HG03139 (cell line): ENCODE measurements around the gene FAM3B.
A peak's percentile ranks its signal among the peaks of the same experiment; 100 is the strongest.
"Not testable (repeated sequence)": the region's sequence is repeated elsewhere in the genome, so short reads cannot be mapped to it uniquely, and the experiment has no call there.

Experiments used
- ATAC-seq: cut with Tn5 transposase; IDR thresholded peaks from one replicate; pipeline ENCODE4 v1.9.1; 2021; ENCODE audit not compliant: unreplicated experiment

The FAM3B gene

DNA sequence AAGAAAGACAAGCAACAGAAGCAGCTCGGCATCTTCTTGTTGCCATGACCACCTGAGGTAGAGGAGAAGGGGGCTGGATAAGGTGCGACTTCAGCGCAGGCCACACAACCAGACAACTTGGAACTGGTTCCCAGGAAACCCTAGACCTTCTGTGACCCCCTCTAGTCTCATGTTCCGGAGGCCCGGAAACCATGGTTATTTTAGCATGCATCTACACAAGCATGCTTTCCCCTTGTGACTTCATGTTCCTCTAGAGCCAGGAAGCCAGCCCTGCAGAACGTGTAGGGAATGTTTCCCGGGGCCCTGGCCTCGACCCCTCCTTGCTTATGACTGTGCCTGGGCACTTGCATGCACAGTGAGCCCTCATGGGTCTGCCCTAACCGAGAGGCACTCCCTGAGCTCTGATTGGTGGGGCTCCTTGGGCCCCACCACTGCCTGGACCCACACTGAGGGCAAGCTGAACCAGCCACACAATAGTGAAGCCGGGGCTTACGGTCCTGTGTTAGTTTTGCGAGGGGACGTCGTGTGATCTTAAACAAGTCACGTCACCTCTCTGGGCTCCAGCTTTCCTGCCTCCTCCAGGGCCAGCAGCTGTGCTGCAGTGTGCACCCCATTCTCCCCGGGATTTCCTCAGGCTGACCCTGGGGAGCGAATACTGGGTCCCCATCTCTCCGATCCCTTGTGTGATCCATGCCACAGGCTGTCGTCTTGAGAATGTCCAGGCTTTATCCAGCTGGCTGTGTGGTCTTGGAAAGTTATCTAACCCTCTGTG, 33.2 kb downstream of the FAM3B start:
- ATAC-seq, result no peak

GRCh38 chr21:41350436-41351155, 34.0 kb downstream of the FAM3B start:
- ATAC-seq, result no peak

DNA sequence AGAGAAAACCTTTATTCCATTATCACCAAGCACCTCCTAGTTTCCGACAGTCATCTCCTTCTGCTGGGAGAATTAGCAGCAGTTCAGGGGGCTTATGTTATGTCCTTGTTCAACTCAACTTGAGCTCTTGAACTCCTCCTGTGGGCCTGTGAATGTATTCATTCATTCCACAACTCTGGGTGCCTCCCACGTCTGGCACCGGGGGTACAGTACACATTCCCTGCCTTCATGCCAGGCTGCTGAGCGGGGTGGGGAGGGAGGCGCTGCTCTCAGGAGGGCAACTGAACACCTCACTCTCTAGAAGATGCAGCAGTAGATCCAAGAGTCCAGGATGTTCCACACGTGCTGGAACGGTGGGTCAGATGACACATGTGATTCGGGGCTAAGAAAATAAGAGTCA, 40.9 kb downstream of the FAM3B start:
- no peak for ATAC-seq

GRCh38 chr21:41358193-41359166, 41.9 kb downstream of the FAM3B start:
- ATAC-seq, result no peak

DNA sequence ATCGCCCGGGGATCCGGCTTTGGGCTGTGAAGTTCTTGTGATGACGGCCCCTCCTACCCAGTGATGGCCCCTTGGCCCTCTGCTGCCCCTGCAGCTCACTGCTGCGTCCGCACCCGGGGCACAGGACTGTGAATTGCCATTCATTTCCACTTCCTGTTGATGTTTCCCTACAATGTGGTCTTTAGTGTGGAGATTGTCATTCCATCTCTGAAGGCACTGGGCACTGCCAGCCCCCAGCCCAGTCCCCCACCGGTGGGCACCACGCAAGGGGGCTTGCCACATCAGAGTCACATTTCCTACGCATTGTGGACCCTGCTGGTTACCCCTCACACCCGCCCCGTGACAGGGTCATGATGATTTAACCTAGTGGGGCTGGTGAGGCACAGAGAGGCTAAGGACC, 42.7 kb downstream of the FAM3B start:
- ATAC-seq, result no peak

- ATAC-seq, result not testable (repeated sequence)
Measured at GRCh38 chr21:41359754-41360071, 43.1 kb downstream of the FAM3B start.

DNA sequence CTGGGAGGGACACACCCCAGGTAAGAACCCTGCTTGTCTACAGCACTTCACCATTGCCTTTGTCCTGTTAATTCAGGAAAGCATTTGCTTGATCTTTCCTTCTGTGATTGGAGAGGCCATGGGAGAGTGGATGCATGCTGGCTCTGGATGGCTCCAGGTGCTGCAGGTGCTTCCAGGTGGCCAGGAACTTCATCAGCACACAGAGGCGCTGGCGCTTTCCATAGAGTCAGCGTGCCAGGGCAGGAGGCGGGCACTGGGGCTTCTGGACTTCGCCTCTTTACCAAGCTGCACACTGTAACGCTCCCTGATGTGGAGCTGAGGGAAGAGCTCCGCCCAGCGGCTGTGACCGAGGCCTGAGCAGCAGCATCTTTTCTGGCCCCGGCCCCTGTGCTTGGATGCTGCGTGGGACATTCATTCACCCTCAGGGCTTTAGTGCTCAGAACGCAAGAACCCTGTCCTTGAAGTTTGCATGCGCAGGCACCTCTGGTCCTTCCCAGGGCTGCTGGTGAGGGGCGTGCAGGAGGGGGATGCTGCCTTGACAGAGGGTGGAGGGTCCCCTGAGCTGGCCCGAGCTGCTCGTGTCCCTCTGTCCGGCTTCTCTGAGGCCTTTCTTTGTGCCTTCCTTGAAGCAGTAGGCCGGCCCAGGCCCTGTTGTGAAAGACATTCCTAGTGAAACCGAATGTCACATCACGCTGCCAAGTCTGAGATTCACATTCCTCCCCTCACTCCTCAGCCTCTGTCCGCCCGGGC, 43.6 kb downstream of the FAM3B start:
- ATAC-seq, result no peak

DNA sequence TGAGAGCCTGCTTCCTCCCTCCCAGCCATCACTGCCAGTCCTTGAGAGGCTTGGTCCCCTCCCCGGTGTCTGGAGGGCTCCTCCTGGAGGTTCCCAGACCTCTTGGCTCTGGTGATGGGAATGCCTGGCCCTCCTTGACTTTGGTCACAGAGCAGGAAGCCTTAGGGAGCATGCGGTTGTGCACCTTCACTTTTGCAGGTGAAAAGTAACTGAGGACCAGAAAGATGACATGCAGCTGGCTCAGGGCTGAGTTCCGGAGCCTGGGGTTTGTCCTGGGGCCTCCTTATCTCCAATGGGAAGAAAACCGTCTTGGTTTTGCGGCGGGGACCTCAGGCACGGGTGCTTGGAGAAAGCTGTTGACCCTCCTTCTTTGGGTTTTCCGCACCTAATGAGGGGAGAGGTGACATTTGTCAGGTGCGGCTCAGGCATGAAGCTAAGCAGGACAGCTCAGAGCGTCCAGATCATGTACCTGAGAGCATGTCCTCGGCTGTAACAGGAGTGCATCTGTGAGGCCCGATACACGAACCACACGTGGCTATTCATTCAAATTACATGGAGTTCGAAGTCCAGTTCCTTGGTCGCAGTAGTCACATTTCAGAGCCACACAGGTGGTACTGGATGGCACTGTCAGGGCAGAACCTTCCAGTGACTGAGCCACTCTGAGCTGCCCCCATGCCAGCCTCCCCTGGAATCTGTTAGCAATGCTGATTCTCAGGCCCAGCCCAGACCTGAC, 44.6 kb downstream of the FAM3B start:
- ATAC-seq, result no peak

GRCh38 chr21:41361786-41362604, 45.4 kb downstream of the FAM3B start, which contains the start of gene MX2:
Gene MX2 (plus strand): TSS chr21:41362027. CDS start chr21:41376907, 14,880 bp downstream.
- ATAC-seq, result no peak

DNA sequence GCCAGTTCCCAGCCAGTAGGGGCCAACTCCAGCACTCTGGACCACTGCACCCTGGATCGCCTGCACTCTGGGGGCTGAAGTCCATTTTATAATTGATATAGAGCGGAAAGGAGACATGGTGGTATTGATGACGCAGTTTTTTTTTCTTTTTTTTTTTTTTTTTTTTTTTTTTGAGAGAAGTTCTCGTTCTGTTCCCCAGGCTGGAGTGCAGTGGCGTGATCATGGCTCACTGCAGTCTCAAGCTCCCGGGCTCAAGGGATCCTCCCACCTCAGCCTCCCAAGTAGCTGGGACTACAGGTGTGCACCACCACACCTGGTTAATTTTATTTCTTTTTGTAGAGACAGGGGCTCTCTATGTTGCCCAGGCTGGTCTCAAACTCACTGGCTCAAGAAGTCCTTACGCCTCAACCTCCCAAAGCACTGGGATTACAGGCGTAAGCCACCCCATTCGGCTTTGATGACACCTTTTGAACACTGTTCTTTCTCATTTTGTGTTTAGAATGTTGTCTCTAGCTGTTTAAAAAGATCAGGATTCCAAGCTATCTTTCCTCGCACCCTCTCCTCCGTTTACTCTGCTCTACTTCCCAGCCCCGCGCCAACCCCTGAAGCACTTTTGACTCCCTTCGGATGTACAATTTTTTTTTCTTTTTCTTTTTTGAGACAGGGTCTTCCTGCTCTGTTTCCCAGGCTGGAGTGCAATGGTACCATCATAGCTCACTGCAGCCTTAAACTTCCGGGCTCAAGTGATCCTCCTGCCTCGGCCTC, 46.2 kb downstream of the FAM3B start:
- ATAC-seq, result no peak

DNA sequence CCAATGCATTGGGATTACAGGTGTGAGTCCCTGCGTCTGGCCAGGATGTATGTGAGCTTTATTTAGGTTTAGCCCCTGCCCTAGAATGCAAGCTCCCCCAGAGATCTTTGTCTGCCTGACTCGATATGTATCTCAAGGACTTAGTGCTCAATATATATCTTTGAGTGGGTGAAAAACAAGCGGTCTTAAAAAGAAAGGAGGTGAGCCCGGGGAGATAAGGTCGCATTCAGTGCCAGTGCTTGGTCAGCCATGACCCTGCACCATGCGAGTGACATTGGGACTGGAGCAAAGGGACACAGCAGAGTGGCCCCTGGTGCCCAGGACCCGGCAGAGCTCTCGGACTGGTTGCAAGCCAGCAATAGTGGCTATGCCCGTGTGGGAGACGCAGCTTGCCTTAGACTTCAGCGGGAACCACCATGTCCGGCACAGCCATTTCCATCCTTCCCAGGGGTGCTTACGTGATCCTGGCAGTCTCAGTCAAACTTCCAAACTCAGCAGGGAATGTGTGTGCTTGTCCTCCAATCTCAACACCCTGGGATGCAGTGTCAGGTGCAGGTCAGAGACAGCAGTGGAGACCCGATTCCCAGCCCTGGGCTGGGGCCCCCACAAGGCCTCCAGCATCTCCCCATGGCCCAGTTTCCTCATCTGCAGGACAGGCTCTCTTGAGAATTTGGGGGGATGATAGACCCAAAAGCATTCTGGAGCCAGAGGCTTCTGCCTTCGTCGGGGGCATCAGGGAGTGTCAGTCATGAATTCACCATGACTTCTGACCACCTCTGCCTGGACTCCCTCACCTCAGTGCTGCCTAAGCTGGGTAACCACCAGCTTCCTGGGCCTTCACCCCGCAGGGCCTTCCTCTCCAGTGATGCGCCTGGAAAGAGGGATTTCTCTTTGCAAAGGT, 47.0 kb downstream of the FAM3B start:
- no peak for ATAC-seq

DNA sequence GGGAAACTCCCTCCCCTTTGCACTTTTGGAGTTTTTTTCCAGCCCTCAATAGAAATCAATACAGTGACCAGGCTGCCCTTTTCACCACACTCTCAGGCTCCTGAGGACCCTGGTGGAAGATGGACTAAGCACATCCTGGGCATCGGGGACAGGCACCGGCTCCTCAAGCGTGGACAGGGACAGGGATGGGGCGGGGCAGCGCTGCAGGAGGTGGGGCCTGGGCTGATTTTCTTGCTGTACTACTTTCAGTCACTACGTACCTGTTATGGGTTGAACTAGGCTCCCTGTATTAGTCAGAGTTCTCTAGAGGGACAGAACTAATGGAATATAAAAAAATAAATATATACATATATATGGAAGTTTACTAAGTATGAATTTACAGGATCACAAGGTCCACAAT, 47.7 kb downstream of the FAM3B start:
- no peak for ATAC-seq

DNA sequence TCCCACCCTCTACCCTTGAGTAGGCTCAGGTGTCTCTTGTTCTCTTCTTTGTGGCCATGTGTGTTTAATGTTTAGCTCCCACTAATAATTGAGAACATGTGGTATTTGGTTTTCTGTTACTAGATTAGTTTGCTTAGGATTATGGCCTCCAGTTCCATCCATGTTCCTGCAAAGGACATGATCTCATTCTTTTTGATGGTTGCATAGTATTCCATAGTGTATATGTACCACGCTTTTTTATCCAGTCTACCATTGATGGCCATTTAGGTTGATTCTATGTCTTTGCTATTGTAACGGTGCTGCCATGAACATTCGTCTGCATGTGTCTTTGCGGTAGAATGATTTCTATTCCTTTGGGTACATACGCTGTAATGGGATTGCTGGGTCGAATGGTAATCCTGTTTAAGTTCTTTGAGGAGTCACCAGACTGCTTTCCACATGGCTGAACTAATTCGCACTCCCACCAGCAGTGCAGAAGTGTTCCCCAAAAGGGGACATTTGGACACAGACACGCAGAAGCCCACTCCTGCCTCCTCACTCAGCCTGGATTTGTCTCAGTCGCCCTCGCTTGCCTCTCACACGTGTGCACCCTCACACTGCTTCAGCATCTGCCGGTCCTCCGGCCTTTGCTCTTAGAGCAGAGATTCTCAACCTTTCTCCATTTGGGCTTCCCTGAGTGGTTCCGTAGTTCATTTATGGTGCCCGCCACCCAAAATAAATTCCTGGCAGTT, 48.9 kb downstream of the FAM3B start:
- no peak for ATAC-seq

DNA sequence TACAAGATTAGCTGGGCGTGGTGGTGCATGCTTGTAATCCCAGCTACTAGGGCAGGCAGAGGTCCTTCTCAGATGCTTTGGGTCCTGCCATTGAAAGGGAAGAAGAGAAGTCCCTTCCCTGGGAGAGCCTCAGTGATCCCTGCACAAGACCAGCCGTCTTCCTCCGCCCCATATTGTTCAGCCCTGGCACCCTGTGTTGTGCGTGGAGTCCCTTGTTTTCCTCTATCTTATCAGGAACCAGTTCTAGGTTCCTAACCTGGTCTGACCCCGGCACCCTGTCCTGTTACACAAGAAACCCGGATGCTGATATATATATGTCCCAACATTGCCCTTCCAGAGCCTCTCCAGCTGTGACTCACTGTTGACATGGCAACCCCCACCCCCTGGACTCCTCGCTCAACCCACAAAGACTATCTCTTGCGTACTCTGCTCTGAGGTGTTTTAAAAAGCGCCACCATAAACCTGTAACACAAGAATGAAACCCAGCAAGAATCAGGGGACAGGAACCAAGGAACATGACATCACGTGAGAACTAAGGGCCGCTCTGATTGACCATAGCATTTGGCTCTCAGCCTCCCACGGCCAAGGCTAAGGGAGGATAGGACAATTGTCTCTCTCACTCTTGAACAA, 50.0 kb downstream of the FAM3B start:
- no peak for ATAC-seq

- peak; percentile 14 for ATAC-seq
Measured at GRCh38 chr21:41367301-41367944, 50.8 kb downstream of the FAM3B start.
